Measurements from ENCODE around the gene VWA2.

- TF ChIP-seq POLR2AphosphoS5 (IDR thresholded peaks at IDR 0.05; ENCODE audit: borderline replicate concordance, low read depth, low read length): no peak
- no peak for TF ChIP-seq EZH2 (IDR thresholded peaks at IDR 0.05)
- TF ChIP-seq FOXP2 (optimal IDR thresholded peaks at IDR 0.05; ENCODE audit: control extremely low read depth, extremely low read length, insufficient read depth): no peak
Observed at GRCh38 chr10:114295393-114295792, 56.3 kb downstream of the VWA2 start.
